IgD-negative memory B cell (primary cell): ENCODE data around the gene ASB13. TPM values are rescaled to one million over a fixed set of nuclear protein-coding genes. Genes with fewer than 3 reads are reported as not detected.

Experiments
- H3K27ac Mint-ChIP-seq, 3 donors: one replicate each; pipeline ENCODE4 v1.8.0; 2020 to 2022; ENCODE audit warnings: mild to moderate bottlenecking in 3 of 3, mixed read lengths in 3 of 3, moderate library complexity in 1 of 3
- H3K27me3 Mint-ChIP-seq: one replicate; pipeline ENCODE4 v1.8.0; 2021; ENCODE audit warnings: mixed read lengths
- H3K36me3 Mint-ChIP-seq: one replicate; pipeline ENCODE4 v1.8.0; 2020; ENCODE audit warnings: mild to moderate bottlenecking, mixed read lengths
- H3K4me1 Mint-ChIP-seq, 3 donors: one replicate each; pipeline ENCODE4 v1.8.0; 2020 to 2022; ENCODE audit warnings: mixed read lengths in 3 of 3, mild to moderate bottlenecking in 1 of 3
- H3K4me3 Mint-ChIP-seq, 4 donors: one replicate each; pipeline ENCODE4 v1.8.0; 2020 to 2022; ENCODE audit warnings: mild to moderate bottlenecking in 4 of 4, mixed read lengths in 4 of 4, moderate library complexity in 3 of 4
- H3K9me3 Mint-ChIP-seq, 3 donors: one replicate each; pipeline ENCODE4 v1.8.0; 2020 to 2021; ENCODE audit warnings: mixed read lengths in 3 of 3, mild to moderate bottlenecking in 1 of 3
- polyA plus RNA-seq: library from polyadenylated mRNA; unstranded; fragments of 300-500 nt; fragmentation: Illumina TruSeq; gene quantifications from one replicate; pipeline ENCODE4 v1.2.3, GENCODE V29; 2021

The ASB13 gene
- polyA plus RNA-seq, 1 donor from 2014 or later = 6.6 TPM

GRCh38 chr10:5662708-5663579 lies 3.5 kb downstream of the ASB13 start:
- H3K27me3 Mint-ChIP-seq = peaks cover 12% of the 10 kb centered on the region
- H3K36me3 Mint-ChIP-seq = peaks cover 1% of the 10 kb centered on the region
- H3K9me3 Mint-ChIP-seq = no peaks in the 10 kb centered on the region
- H3K4me1 Mint-ChIP-seq = peaks cover 22 to 32% (median 23%) of the 10 kb centered on the region in 3 donors
- H3K4me3 Mint-ChIP-seq = peak overlapping the region in 1 of 4 donors; percentile 50
- no peak overlapping the region for H3K27ac Mint-ChIP-seq

DNA sequence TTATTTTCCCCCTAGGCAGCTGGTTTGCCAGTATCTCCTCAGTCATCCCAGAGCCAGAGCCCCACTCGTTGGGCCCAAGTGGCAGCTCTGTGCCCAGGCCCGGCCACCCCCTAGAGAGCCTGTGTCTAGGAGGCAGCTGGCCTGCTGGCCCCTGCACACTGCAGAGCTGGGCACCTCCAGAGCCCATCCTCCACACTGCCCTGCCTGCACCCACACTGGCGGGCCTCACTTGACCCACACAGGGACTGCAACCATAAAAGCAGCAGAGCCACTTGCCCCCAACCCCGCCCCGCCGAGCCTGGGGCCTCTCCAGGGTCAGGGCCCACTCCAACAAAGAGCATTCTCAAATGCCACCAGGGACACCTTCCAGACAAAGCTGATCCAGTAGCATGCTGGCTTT lies 5.4 kb downstream of the ASB13 start:
- Mint-ChIP-seq H3K9me3 (no peaks in the 10 kb centered on the region), H3K27me3 (peaks cover 10% of the 10 kb centered on the region), H3K4me3 (no peak overlapping the region), H3K36me3 (peaks cover 7% of the 10 kb centered on the region), H3K27ac (peak overlapping the region in 1 of 3 donors; percentile 75), H3K4me1 (peaks cover 25 to 31% (median 26%) of the 10 kb centered on the region in 3 donors)

- H3K4me1 Mint-ChIP-seq = peaks cover 25 to 31% (median 29%) of the 10 kb centered on the region in 3 donors
Measured at GRCh38 chr10:5659702-5660528, 6.5 kb downstream of the ASB13 start.

DNA sequence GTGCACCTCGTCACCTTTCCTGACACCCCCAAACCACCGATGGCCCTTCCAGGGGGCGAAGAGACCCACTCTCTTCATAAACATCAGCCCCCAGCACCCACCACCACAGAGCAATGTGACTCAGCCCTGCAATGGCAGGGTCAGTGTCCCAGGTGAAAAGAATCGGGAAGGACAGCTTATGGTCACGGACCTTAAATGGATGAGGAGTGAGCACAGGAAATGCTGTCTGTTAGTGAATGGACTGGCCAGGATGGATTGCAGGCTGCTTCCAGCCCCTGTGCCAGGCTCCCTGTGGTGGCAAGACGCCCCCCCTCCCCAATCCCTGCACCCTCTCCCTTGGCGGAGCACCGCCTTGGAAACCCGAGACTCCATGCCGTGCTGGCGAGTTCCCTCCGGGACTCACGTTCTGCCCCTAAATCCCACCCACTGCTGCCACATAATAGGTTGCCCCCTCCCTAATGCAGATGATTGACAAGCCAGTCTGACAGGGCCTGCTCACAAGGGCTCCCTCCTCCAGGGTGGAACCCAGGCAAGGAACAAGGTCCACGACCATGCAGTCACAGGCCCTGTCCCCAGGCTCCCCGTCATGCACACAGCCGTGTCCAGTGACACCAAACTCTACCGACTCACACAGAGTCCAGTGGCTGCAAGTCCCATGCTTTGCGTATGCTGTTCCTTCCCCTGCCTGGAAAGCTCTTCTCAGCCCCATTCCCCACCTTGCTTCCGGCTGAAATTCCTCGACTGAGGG lies 7.3 kb downstream of the ASB13 start:
- Mint-ChIP-seq H3K27ac (no peak overlapping the region), H3K4me1 (peaks cover 25 to 31% (median 28%) of the 10 kb centered on the region in 3 donors), H3K4me3 (no peak overlapping the region), H3K27me3 (peaks cover 22% of the 10 kb centered on the region), H3K9me3 (peaks cover 0 to 6% (median 0%) of the 10 kb centered on the region in 3 donors), H3K36me3 (peaks cover 5% of the 10 kb centered on the region)

More at GRCh38 chr10:5659702-5660528, 6.5 kb downstream of the ASB13 start:
- peak overlapping the region; percentile 54 to 70 (median 62) for H3K27ac Mint-ChIP-seq
- H3K27me3 Mint-ChIP-seq = peaks cover 16% of the 10 kb centered on the region
- H3K4me3 Mint-ChIP-seq = peak overlapping the region in 2 of 4 donors; percentile 47 to 63
- H3K36me3 Mint-ChIP-seq = peaks cover 5% of the 10 kb centered on the region
- H3K9me3 Mint-ChIP-seq = peaks cover 0 to 6% (median 0%) of the 10 kb centered on the region in 3 donors

DNA sequence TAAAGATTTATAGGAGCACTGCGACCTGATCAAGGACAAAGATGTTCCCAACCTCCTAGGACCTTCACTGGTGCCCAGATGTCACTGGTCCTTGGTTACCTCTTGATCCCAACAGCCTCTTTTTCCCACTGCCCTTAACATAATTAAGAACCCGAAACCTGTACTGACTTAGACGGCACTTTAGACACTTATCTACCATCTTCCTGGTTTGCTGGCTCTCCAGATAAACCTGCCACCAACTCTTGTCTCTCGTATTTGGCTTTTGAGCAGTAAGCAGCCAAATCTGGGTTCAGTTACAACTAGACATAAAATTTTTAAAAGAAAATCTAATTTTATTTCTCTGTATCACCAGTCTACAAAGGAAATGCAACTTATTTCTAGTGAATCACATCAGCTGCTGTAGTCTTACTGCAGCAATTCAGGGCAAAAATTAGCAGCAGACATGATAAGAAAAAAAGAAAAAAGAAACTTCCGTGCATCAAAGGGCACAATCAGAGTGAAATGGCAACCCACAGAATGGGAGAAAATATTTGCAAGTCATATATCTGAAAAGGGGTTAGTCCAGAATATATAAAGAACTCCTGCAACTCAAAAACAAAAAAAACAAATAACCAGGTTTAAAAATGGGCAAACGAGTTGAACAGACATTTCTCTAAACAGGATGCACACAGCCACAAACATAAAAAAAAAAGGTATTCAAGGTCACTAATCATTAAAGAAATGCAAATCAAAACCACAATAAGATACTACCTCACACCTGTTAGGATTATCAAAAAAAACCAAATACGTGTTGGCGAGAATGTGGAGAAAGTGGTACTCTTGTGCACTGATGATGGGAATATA lies 9.4 kb downstream of the ASB13 start:
- H3K4me1 Mint-ChIP-seq = peaks cover 21 to 26% (median 25%) of the 10 kb centered on the region in 3 donors
- peak overlapping the region in 2 of 4 donors; percentile 4 to 56 for H3K4me3 Mint-ChIP-seq
- H3K27me3 Mint-ChIP-seq = peaks cover 23% of the 10 kb centered on the region
- H3K9me3 Mint-ChIP-seq = peaks cover 0 to 6% (median 0%) of the 10 kb centered on the region in 3 donors
- peaks cover 5% of the 10 kb centered on the region for H3K36me3 Mint-ChIP-seq
- H3K27ac Mint-ChIP-seq = peak overlapping the region in 2 of 3 donors; percentile 33 to 89

DNA sequence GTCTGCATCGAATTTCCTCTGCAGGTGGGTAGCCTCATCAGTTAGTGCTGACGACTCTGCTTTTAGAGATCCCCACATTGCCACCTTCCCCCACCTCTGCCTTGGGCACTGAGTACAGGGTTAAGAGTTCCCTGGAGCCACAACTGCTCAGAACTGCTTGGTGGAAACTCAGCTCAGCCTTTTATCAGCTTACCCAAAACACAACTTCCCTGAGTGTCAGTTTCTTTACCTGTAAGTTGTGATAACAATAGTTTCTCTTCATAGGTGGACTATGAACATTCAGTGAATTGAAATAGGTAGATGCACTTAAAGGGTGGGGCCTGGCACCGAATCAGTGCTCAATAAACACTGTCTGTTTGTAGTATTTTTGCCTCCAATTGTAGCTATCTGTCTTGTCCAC lies 11.3 kb downstream of the ASB13 start:
- Mint-ChIP-seq H3K9me3 (peaks cover 0 to 6% (median 0%) of the 10 kb centered on the region in 3 donors), H3K27ac (peak overlapping the region in 1 of 3 donors; percentile 53), H3K4me3 (no peak overlapping the region), H3K4me1 (peaks cover 21 to 24% (median 21%) of the 10 kb centered on the region in 3 donors), H3K36me3 (peaks cover 7% of the 10 kb centered on the region), H3K27me3 (peaks cover 22% of the 10 kb centered on the region)

DNA sequence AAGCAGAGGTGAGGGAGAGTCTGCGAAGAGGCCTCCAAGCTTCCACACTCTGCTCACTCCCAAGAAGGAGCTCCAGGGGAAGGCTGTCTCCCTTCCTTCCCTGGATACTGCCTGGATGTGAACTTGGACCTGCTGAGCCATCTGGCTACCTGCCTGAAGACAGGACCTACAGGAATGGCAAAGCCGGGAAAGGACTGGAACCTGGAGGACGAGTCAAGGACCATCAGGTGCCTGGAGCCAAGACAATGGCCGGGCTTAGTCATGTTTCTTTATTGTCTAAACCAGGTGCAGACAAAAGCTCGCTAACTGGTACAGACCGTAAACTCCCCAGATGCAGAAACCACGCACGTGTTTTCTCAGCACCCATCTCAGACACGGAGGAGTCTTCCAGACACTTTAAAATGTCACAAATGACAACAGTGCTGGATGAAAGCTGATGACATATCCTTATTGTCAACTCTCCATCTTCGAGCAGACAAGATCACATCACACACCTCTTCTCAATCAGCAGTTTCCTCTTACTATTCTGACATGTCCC lies 12.1 kb downstream of the ASB13 start:
- peak overlapping the region in 1 of 4 donors; percentile 65 for H3K4me3 Mint-ChIP-seq
- H3K36me3 Mint-ChIP-seq = peaks cover 9% of the 10 kb centered on the region
- peaks cover 17% of the 10 kb centered on the region for H3K27me3 Mint-ChIP-seq
- H3K4me1 Mint-ChIP-seq = peaks cover 13 to 16% (median 16%) of the 10 kb centered on the region in 3 donors
- H3K27ac Mint-ChIP-seq = no peak overlapping the region
- H3K9me3 Mint-ChIP-seq = peaks cover 0 to 6% (median 0%) of the 10 kb centered on the region in 3 donors

GRCh38 chr10:5652746-5653145 lies 13.6 kb downstream of the ASB13 start:
- H3K27ac Mint-ChIP-seq = no peak overlapping the region
- H3K9me3 Mint-ChIP-seq = peaks cover 0 to 6% (median 0%) of the 10 kb centered on the region in 3 donors
- peaks cover 9% of the 10 kb centered on the region for H3K36me3 Mint-ChIP-seq
- H3K27me3 Mint-ChIP-seq = peaks cover 17% of the 10 kb centered on the region
- H3K4me3 Mint-ChIP-seq = no peak overlapping the region
- peaks cover 11 to 16% (median 16%) of the 10 kb centered on the region in 3 donors for H3K4me1 Mint-ChIP-seq

- peaks cover 0 to 6% (median 0%) of the 10 kb centered on the region in 3 donors for H3K9me3 Mint-ChIP-seq
- H3K4me1 Mint-ChIP-seq = peaks cover 4 to 11% (median 5%) of the 10 kb centered on the region in 3 donors
- peaks cover 12% of the 10 kb centered on the region for H3K27me3 Mint-ChIP-seq
- H3K27ac Mint-ChIP-seq = no peak overlapping the region
- H3K4me3 Mint-ChIP-seq = no peak overlapping the region
- H3K36me3 Mint-ChIP-seq = peaks cover 3% of the 10 kb centered on the region
Measured at GRCh38 chr10:5651388-5651764, 15.0 kb downstream of the ASB13 start.

DNA sequence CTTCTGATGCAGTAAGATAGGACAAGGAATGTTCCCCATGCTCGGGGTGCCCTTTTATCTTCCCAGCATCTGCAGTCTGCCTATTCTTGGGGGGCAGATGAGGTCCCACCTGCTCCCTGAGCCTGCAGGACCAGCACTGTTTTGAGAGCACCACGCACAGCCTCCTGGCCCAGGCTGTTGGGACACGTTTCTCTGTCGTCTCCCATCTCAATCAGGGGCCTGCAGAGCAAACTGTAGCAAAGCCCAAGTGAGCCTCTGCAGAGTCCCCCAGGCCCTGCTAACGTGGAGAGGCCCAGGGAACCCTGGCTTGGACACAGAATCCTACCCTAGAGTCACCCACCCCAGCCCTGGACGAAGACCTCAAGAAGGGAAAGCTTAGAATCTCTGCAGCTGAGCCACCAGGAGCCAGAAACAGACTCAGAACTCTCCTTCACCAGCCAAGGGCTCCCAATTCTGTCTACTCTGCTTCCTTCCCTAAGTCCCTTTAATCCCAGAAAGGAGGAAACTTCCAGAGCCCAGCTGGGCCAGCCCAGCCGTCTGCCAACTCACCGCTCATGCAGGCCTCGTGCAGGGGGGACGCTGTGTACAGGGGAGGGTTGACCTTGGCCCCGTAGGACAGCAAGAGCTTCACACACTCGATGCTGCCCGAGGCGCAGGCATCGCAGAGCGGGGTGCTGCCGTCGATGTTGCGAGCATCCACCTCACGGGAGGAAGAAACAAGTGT lies 15.6 kb downstream of the ASB13 start:
- Mint-ChIP-seq H3K36me3 (peaks cover 3% of the 10 kb centered on the region), H3K27ac (no peak overlapping the region), H3K27me3 (peaks cover 12% of the 10 kb centered on the region), H3K9me3 (peaks cover 0 to 6% (median 0%) of the 10 kb centered on the region in 3 donors), H3K4me1 (peaks cover 6 to 9% (median 6%) of the 10 kb centered on the region in 3 donors), H3K4me3 (no peak overlapping the region)

GRCh38 chr10:5649746-5650145 lies 16.6 kb downstream of the ASB13 start:
- Mint-ChIP-seq H3K27ac (no peak overlapping the region), H3K36me3 (peaks cover 3% of the 10 kb centered on the region), H3K4me3 (no peak overlapping the region), H3K4me1 (peaks cover 8 to 10% (median 9%) of the 10 kb centered on the region in 3 donors), H3K9me3 (no peaks in the 10 kb centered on the region), H3K27me3 (peaks cover 9% of the 10 kb centered on the region)

DNA sequence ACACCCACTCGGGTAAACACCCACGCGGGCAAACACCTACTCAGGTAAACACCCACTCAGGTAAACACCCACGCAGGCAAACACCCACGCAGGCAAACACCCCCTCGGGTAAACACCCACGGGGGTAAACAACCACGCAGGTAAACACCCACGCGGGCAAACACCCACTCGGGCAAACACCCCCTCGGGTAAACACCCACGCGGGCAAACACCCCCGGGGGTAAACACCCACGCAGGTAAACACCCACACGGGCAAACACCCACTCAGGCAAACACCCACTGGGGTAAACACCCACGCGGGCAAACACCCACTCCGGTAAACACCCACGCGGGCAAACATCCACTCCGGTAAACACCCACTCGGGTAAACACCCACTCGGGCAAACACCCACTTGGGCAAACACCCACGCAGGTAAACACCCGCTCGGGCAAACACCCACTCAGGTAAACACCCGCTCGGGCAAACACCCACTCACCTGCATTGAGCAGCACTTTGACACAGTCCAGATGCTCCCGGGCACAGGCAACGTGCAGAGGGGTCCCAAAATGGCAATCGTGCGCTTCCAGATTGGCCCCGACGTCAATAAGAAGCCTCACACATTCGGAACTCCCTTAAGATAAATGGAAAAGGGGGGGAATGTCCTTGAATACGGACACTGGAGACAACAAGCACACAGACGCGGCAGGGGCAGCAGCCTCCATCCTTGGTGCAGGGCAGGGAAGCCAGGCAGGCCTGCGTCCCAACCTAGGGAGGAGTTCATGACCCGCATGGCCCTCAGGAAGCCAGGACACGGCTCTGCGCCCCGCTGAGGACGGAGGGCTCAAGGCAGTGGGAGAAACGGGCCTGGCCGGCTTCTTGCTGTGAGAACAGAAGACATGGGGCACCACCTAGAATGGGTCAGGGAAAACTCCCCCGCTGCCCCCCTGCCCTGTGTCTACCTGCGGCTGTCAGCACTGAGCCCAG lies 17.6 kb downstream of the ASB13 start:
- Mint-ChIP-seq H3K9me3 (no peaks in the 10 kb centered on the region), H3K36me3 (peaks cover 3% of the 10 kb centered on the region), H3K4me1 (peaks cover 11 to 14% (median 11%) of the 10 kb centered on the region in 3 donors), H3K27ac (no peak overlapping the region), H3K4me3 (no peak overlapping the region), H3K27me3 (peaks cover 4% of the 10 kb centered on the region)
